Suprapubic skin (tissue), 4 donors: ENCODE data around the gene CENPO. TPM values are rescaled to one million over a fixed set of nuclear protein-coding genes. Genes with fewer than 3 reads are reported as not detected.

Experiments used
- DNase-seq, 2 donors: peaks; one replicate each; pipeline ENCODE4 v3.0.0-alpha.2; 2019; ENCODE audit warnings: low spot score in 2 of 2
- H3K27ac ChIP-seq: fragments of 200-600 bp; sonication (generic); one replicate; pipeline ENCODE4 v1.5.1; 2019
- H3K27me3 ChIP-seq: fragments of 200-600 bp; sonication (generic); one replicate; pipeline ENCODE4 v1.5.1; 2019
- H3K36me3 ChIP-seq: fragments of 200-600 bp; sonication (generic); one replicate; pipeline ENCODE4 v1.5.1; 2019
- H3K4me1 ChIP-seq: fragments of 200-600 bp; sonication (generic); one replicate; pipeline ENCODE4 v1.5.1; 2019
- H3K4me3 ChIP-seq: fragments of 200-600 bp; sonication (generic); one replicate; pipeline ENCODE4 v1.5.1; 2019; ENCODE audit warnings: mild to moderate bottlenecking
- H3K9me3 ChIP-seq: fragments of 200-600 bp; sonication (generic); one replicate; pipeline ENCODE4 v1.5.1; 2019
- CTCF ChIP-seq, 2 donors: fragments of 200-600 bp in 1 of 2; fragments of 450-650 bp in 1 of 2; sonication (generic) in 1 of 2; IDR thresholded peaks; one replicate each; pipeline ENCODE4 v1.5.1; 2016 to 2019; ENCODE audit warnings: antibody characterized with exemption in 2 of 2, mild to moderate bottlenecking in 1 of 2, moderate library complexity in 1 of 2
- EP300 ChIP-seq: sonication (generic); formaldehyde crosslinking; IDR thresholded peaks from one replicate; pipeline ENCODE4 v1.6.1; 2017; ENCODE audit warnings: antibody characterized with exemption
- POLR2A ChIP-seq, 2 donors: fragments of 450-650 bp; IDR thresholded peaks; one replicate each; pipeline ENCODE4 v1.6.1; 2017; ENCODE audit warnings: antibody characterized with exemption in 2 of 2, mild to moderate bottlenecking in 2 of 2, moderate library complexity in 2 of 2
- POLR2AphosphoS5 ChIP-seq, 3 donors: sonication (generic); formaldehyde crosslinking; IDR thresholded peaks; one replicate each; pipeline ENCODE4 v1.6.1; 2017; ENCODE audit warnings: antibody characterized with exemption in 3 of 3
- WGBS: methylation state at CpG from one replicate; pipeline ENCODE4 v1.1.5; 2018; 5-methylcytosine and 5-hydroxymethylcytosine counted together
- total RNA-seq, 4 donors: library from RNA; depleted of rRNA; stranded (reverse); fragments of >200 nt; gene quantifications; one replicate each; pipeline ENCODE4 v1.1.0, GENCODE V29; 2016

The CENPO gene
- total RNA-seq, 4 donors from 2014 or later: 3.5 to 12.2 (median 7.7) TPM

DNA sequence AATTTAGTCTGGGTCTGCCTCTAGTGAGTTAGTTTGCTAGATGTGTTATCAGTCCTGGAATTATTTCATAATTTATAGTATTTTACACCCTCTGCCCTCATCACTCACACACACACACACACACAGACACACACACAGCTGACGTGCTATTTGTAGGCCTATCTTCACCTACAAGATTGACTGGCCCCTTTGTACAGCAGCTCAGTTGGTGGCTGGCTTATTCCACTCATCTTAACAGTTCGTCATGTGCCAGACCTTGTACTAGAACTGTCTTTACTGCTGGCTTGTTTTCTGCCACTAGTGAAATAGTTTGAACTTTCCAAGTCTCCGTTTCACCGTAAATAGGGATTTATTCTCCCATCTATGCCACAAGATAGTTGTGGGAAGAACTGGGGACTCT lies 21.3 kb downstream of the CENPO start:
- no peak for DNase-seq
- no peaks in the 10 kb centered on the region for H3K4me1 ChIP-seq
- no peak overlapping the region for H3K4me3 ChIP-seq
- no peak for TF ChIP-seq CTCF (IDR thresholded peaks at IDR 0.05)
- no peaks in the 10 kb centered on the region for H3K9me3 ChIP-seq
- peaks cover 30% of the 10 kb centered on the region for H3K36me3 ChIP-seq
- 96% methylated on average over 4 of the region's 4 CpGs for WGBS
- no peaks in the 10 kb centered on the region for H3K27me3 ChIP-seq
- no peak overlapping the region for H3K27ac ChIP-seq

GRCh38 chr2:24815171-24815570 lies 21.9 kb downstream of the CENPO start:
- Histone ChIP-seq H3K4me1 (no peaks in the 10 kb centered on the region), H3K36me3 (peaks cover 37% of the 10 kb centered on the region), H3K9me3 (no peaks in the 10 kb centered on the region), H3K4me3 (no peak overlapping the region), H3K27me3 (no peaks in the 10 kb centered on the region), H3K27ac (no peak overlapping the region)
- DNase-seq: no peak
- WGBS: 95% methylated on average over 4 of the region's 4 CpGs
- no peak for TF ChIP-seq POLR2A (IDR thresholded peaks at IDR 0.05)
- no peak for TF ChIP-seq EP300
- no peak for TF ChIP-seq CTCF (IDR thresholded peaks at IDR 0.05)
- no peak for TF ChIP-seq POLR2AphosphoS5 (IDR thresholded peaks at IDR 0.05)

DNA sequence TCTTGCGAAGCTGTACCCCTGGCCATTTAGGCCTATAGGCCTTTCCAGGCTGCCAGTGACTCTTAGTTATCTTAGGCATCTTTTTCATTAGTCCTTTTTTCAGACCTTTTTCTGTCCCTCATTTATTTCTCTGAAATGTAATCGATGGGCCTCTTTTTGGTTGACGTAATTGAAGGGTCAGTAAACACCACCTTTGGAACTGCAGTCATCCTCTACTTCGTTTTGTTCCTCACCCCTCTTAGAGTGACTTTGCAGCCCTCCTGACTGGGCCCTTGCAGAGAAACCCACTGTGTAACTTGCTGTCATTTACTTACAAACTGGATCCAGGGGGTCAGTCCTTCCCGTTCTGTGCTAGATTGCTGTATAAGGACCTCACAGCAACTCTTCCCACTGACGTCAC lies 23.2 kb downstream of the CENPO start:
- TF ChIP-seq POLR2AphosphoS5 (IDR thresholded peaks at IDR 0.05) (no peak), EP300 (no peak), CTCF (IDR thresholded peaks at IDR 0.05) (no peak), POLR2A (IDR thresholded peaks at IDR 0.05) (no peak)
- peaks cover 49% of the 10 kb centered on the region for H3K36me3 ChIP-seq
- H3K9me3 ChIP-seq: no peaks in the 10 kb centered on the region
- DNase-seq: no peak
- no peaks in the 10 kb centered on the region for H3K4me1 ChIP-seq
- H3K4me3 ChIP-seq: no peak overlapping the region
- no peak overlapping the region for H3K27ac ChIP-seq
- no peaks in the 10 kb centered on the region for H3K27me3 ChIP-seq
- 96% methylated on average over 6 of the region's 6 CpGs for WGBS

- TF ChIP-seq POLR2AphosphoS5 (IDR thresholded peaks at IDR 0.05): no peak
- TF ChIP-seq EP300: no peak
- TF ChIP-seq CTCF (IDR thresholded peaks at IDR 0.05): no peak
- no peak for TF ChIP-seq POLR2A (IDR thresholded peaks at IDR 0.05)
These were observed 23.7 kb downstream of the CENPO start for GRCh38 chr2:24816884-24817283.

DNA sequence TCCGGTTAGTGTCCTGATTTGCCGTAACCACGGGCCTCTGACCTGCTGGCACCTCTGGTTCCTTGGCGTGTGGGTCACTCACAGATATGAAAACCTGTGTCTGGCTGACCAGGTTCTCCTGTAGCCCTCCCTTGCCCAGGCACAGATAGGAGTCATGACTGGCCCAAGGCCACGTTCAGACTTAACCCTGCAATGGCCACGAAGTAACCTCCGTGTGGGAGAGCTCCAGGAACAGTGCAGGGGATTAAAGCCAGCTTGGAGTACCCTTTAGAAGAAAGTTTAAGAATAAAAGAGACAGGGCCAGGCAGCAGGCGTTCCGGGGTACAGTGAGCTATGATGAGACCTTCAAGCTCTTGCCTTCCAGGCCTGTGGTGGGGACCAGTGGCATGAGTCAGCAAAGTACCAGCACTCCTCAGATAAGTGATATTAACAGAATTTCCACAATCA lies 25.5 kb downstream of the CENPO start:
- no peaks in the 10 kb centered on the region for H3K4me1 ChIP-seq
- H3K36me3 ChIP-seq: peaks cover 65% of the 10 kb centered on the region
- DNase-seq: no peak
- no peak overlapping the region for H3K27ac ChIP-seq
- TF ChIP-seq POLR2A (IDR thresholded peaks at IDR 0.05) (no peak), EP300 (no peak), POLR2AphosphoS5 (IDR thresholded peaks at IDR 0.05) (no peak), CTCF (IDR thresholded peaks at IDR 0.05) (no peak)
- H3K4me3 ChIP-seq: no peak overlapping the region
- 76% methylated on average over 9 of the region's 9 CpGs for WGBS
- H3K9me3 ChIP-seq: no peaks in the 10 kb centered on the region
- no peaks in the 10 kb centered on the region for H3K27me3 ChIP-seq

More at GRCh38 chr2:24816884-24817283, 23.7 kb downstream of the CENPO start:
- H3K27me3 ChIP-seq: no peaks in the 10 kb centered on the region
- WGBS: 92% methylated on average over 4 of the region's 4 CpGs
- no peaks in the 10 kb centered on the region for H3K9me3 ChIP-seq
- DNase-seq: no peak
- H3K4me3 ChIP-seq: no peak overlapping the region
- H3K27ac ChIP-seq: no peak overlapping the region
- no peaks in the 10 kb centered on the region for H3K4me1 ChIP-seq
- peaks cover 54% of the 10 kb centered on the region for H3K36me3 ChIP-seq
